Bronchial smooth muscle cell (primary cell): Measurements from ENCODE around the gene COL17A1. TPM values are rescaled to one million over a fixed set of nuclear protein-coding genes. Genes with fewer than 3 reads are reported as not detected.

Experiments
- total RNA-seq: library from RNA; depleted of rRNA; stranded (reverse); fragments of >200 nt; gene quantifications from 2 replicates; pipeline ENCODE4 v1.2.1, GENCODE V29; 2014

Gene COL17A1
- 0.16 and 0.94 TPM in 2 replicates for total RNA-seq

DNA sequence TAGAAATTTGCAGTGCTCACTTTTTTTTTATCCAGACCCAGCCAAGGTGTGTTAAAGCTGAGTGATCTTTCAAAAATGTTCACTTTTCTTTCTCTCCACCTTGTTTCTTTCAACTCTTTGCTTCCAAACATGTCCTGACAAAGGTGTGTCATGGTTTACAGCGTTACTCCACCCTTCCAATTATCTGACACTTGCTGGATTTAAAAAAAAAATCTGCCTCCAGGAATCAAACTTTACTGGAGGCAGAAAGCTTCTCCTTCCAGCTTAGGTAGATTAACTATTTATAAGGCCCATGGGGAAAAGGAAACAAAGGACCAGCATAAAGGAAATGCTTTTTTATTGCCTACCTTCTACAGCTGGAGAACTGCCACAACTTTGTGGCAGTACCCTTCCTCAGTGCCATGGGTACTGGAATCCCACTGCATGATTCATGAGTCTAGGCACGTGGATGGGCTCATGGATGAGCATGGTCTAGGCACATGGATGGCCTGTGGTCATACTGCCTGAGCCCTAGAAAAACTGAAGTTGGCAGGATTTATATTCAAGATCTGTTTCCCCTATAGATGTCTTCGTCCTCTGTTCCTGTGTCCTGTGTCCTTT is at the start of gene COL17A1:
Gene COL17A1 (minus strand): TSS at position 80 of the 600 bp plus-strand sequence. CDS start 5,207 bp downstream, outside the sequence.

DNA sequence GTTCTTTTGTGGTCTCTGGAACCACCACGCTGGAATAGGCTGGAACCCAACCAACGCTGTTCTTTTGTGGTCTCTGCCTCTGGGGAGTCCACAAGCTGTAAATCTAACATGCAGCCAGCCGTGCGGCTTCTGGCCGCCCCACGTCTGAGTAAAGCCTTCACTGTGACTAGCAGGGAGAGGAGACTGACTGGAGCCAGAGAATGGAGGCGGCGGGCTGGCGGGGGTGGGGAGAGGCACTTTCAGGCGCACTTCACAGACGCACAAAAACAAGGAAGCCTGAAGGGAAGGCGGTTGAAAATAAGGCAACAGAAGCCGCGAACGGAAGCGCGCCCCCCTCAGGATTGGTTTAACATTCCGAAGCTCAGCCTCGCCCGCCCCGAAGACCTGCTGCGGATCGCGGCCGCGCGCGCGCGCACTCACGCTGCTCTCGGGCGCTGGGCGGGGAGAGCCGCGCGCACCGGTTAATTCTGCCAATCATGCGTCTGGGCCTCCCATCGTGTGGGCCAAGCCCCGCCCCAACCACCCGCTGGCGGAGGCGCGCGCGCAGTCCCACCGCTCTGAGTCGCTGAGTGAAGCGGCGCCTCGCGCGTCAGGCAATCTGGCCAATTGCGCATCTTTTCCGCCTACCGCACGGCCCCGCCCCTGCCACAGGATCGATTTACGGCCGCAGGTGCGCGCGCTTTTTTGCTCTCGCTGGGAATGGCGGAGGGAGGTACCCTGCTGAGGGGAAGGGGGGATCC is 36.0 kb upstream of the COL17A1 start, which contains the start of gene SFR1:
Gene SFR1 (plus strand): TSS at position 687 of the 740 bp plus-strand sequence. CDS start 13 bp downstream, at position 700.

Other genes with a start within 250 kb of the COL17A1 start
- gene SH3PXD2A, start 230.3 kb downstream of the COL17A1 start, total RNA-seq: 12.0 and 17.3 TPM in 2 replicates
- 38.3 and 40.4 TPM in 2 replicates for gene STN1, start 167.7 kb downstream of the COL17A1 start, total RNA-seq
- 50.1 and 57.7 TPM in 2 replicates for gene SLK, start 118.7 kb downstream of the COL17A1 start, total RNA-seq
- gene SFR1, start 36.3 kb upstream of the COL17A1 start, total RNA-seq: 2.7 and 7.4 TPM in 2 replicates
- 0.16 and 0.52 TPM in 2 replicates for gene CFAP43, start 146.5 kb upstream of the COL17A1 start, total RNA-seq
- 131 and 228 TPM in 2 replicates for gene GSTO1, start 169.0 kb upstream of the COL17A1 start, total RNA-seq
- gene GSTO2, start 183.3 kb upstream of the COL17A1 start, total RNA-seq: 1.7 and 2.4 TPM in 2 replicates